Fibroblast of mammary gland (primary cell): Measurements from ENCODE around the gene TIPRL.
A peak's percentile ranks its signal among the peaks of the same experiment; 100 is the strongest.

Experiments
- DNase-seq: peaks from one replicate; pipeline ENCODE4 v3.0.0-alpha.2; 2010; ENCODE audit warnings: low read depth
- H3K4me3 ChIP-seq: 2 replicates; pipeline ENCODE4 v1.5.1; 2011; ENCODE audit warnings: low read depth, mild to moderate bottlenecking, low read length, moderate library complexity; ENCODE audit not compliant: control insufficient read depth
- CTCF ChIP-seq: conservative IDR thresholded peaks from 2 replicates; pipeline ENCODE4 v1.5.1; 2011; ENCODE audit warnings: low read depth, low read length, inconsistent platforms; ENCODE audit not compliant: control insufficient read depth, insufficient read depth

The TIPRL gene

GRCh38 chr1:168230709-168231108, 51.9 kb downstream of the TIPRL start:
- no peak for TF ChIP-seq CTCF
- H3K4me3 ChIP-seq: no peak overlapping the region
- DNase-seq: peak; percentile 84

GRCh38 chr1:168234846-168235547, 56.2 kb downstream of the TIPRL start:
- DNase-seq: peak; percentile 62
- peak; percentile 69 for TF ChIP-seq CTCF
- H3K4me3 ChIP-seq: no peak overlapping the region

- no peak for DNase-seq
- no peak for TF ChIP-seq CTCF
- H3K4me3 ChIP-seq: no peak overlapping the region
These were observed 56.8 kb downstream of the TIPRL start for GRCh38 chr1:168235548-168235885.

GRCh38 chr1:168235937-168236336, 57.2 kb downstream of the TIPRL start:
- no peak for DNase-seq
- TF ChIP-seq CTCF: no peak

GRCh38 chr1:168236836-168237611, 58.3 kb downstream of the TIPRL start:
- DNase-seq: peak; percentile 69
- no peak overlapping the region for H3K4me3 ChIP-seq
- no peak for TF ChIP-seq CTCF

More at GRCh38 chr1:168235937-168236336, 57.2 kb downstream of the TIPRL start:
- no peak overlapping the region for H3K4me3 ChIP-seq

- TF ChIP-seq CTCF: no peak
- no peak overlapping the region for H3K4me3 ChIP-seq
- no peak for DNase-seq
These were observed 64.4 kb downstream of the TIPRL start for GRCh38 chr1:168243198-168243597.
